ENCODE results near the gene SLC16A12.

DNA sequence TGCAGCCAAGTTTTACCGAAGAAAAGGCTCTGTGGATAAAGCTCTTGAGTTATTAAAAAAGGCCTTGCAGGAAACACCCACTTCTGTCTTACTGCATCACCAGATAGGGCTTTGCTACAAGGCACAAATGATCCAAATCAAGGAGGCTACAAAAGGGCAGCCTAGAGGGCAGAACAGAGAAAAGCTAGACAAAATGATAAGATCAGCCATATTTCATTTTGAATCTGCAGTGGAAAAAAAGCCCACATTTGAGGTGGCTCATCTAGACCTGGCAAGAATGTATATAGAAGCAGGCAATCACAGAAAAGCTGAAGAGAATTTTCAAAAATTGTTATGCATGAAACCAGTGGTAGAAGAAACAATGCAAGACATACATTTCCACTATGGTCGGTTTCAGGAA is 132.4 kb downstream of the SLC16A12 start:
- TF ChIP-seq, protein P1, sequence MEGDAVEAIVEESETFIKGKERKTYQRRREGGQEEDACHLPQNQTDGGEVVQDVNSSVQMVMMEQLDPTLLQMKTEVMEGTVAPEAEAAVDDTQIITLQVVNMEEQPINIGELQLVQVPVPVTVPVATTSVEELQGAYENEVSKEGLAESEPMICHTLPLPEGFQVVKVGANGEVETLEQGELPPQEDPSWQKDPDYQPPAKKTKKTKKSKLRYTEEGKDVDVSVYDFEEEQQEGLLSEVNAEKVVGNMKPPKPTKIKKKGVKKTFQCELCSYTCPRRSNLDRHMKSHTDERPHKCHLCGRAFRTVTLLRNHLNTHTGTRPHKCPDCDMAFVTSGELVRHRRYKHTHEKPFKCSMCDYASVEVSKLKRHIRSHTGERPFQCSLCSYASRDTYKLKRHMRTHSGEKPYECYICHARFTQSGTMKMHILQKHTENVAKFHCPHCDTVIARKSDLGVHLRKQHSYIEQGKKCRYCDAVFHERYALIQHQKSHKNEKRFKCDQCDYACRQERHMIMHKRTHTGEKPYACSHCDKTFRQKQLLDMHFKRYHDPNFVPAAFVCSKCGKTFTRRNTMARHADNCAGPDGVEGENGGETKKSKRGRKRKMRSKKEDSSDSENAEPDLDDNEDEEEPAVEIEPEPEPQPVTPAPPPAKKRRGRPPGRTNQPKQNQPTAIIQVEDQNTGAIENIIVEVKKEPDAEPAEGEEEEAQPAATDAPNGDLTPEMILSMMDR (IDR thresholded peaks at IDR 0.05; ENCODE audit: low read length) = no peak
- no peak for TF ChIP-seq EZH2 (IDR thresholded peaks at IDR 0.05; ENCODE audit: borderline replicate concordance, low read length)

Measured in OCI-LY1 (cell line).